ENCODE data around the gene CDH23.

GRCh38 chr10:71453186-71453585 lies 56.5 kb downstream of the CDH23 start:
- TF ChIP-seq POLR2A (IDR thresholded peaks at IDR 0.05) = no peak
- no peak for TF ChIP-seq CTCF (IDR thresholded peaks at IDR 0.05 in 8 of 11, conservative IDR thresholded peaks at IDR 0.05 in 3 of 11)
- no peak for TF ChIP-seq POLR2AphosphoS5 (IDR thresholded peaks at IDR 0.05)
